Smooth muscle cell (in vitro differentiated cells): ENCODE measurements around the gene AZGP1. TPM values are rescaled to one million over a fixed set of nuclear protein-coding genes. Genes with fewer than 3 reads are reported as not detected.

Experiments
- DNase-seq: peaks from one replicate; lab custom pipeline; 2025; ENCODE audit not compliant: unreplicated experiment; lab: John Stamatoyannopoulos, UW
- H2AFZ ChIP-seq: fragments of 200-600 bp; sonication (generic); 2 replicates; pipeline ENCODE4 v1.6.0; 2016; ENCODE audit warnings: antibody characterized with exemption, low read depth, mild to moderate bottlenecking
- H3F3A ChIP-seq: fragments of 200-600 bp; sonication (generic); 2 replicates; pipeline ENCODE4 v1.6.0; 2017; ENCODE audit warnings: antibody characterized with exemption, low read depth
- H3K27ac ChIP-seq: fragments of 200-600 bp; sonication (generic); 2 replicates; pipeline ENCODE4 v1.5.1; 2016; ENCODE audit warnings: low read depth, mild to moderate bottlenecking
- H3K27me3 ChIP-seq: fragments of 200-600 bp; sonication (generic); 2 replicates; pipeline ENCODE4 v1.6.1; 2016; ENCODE audit warnings: low read depth, mild to moderate bottlenecking
- H3K36me3 ChIP-seq: fragments of 200-600 bp; sonication (generic); 2 replicates; pipeline ENCODE4 v1.5.1; 2016; ENCODE audit warnings: low read depth
- H3K4me1 ChIP-seq: fragments of 200-600 bp; sonication (generic); 2 replicates; pipeline ENCODE4 v1.5.1; 2016; ENCODE audit warnings: low read depth
- H3K4me2 ChIP-seq: fragments of 200-600 bp; sonication (generic); 2 replicates; pipeline ENCODE4 v1.6.0; 2016; ENCODE audit warnings: mild to moderate bottlenecking
- H3K4me3 ChIP-seq: fragments of 200-600 bp; sonication (generic); 2 replicates; pipeline ENCODE4 v1.5.1; 2016; ENCODE audit warnings: mild to moderate bottlenecking
- H3K79me2 ChIP-seq: fragments of 200-600 bp; sonication (generic); 2 replicates; pipeline ENCODE4 v1.6.0; 2016; ENCODE audit warnings: low read depth, mild to moderate bottlenecking
- H3K9ac ChIP-seq: fragments of 200-600 bp; sonication (generic); 2 replicates; pipeline ENCODE4 v1.6.0; 2016; ENCODE audit warnings: low read depth
- H3K9me3 ChIP-seq: fragments of 200-600 bp; sonication (generic); replicated peaks from 2 replicates; pipeline ENCODE4 v1.5.1; 2016; ENCODE audit warnings: low read depth
- H4K20me1 ChIP-seq: fragments of 200-600 bp; sonication (generic); 2 replicates; pipeline ENCODE4 v1.6.0; 2016; ENCODE audit warnings: low read depth
- WGBS: methylation state at CpG from one replicate; pipeline ENCODE4 v1.1.7; 2016; ENCODE audit warnings: low lambda C conversion rate; 5-methylcytosine and 5-hydroxymethylcytosine counted together
- polyA plus RNA-seq: library from polyadenylated mRNA; unstranded; fragments of >200 nt; fragmentation: Nextera tagmentation; extraction: Ambion mirVana; gene quantifications from 2 replicates; pipeline ENCODE4 v1.2.1, GENCODE V29; 2016
- total RNA-seq: library from RNA; depleted of rRNA; stranded (reverse); fragments of >200 nt; gene quantifications from 2 replicates; pipeline ENCODE4 v1.2.3, GENCODE V29; 2014
- TF ChIP-seq, protein P1 (sequence below): fragments of 200-600 bp; sonication (generic); IDR thresholded peaks from 2 replicates; pipeline ENCODE4 v1.5.1; 2017; ENCODE audit warnings: borderline replicate concordance, mild to moderate bottlenecking, antibody characterized with exemption; ENCODE audit not compliant: insufficient read depth, poor library complexity, severe bottlenecking

Gene AZGP1
- total and polyA plus RNA-seq, 2 experiments from 2014 or later = 0.94 TPM; not detected in 1

DNA sequence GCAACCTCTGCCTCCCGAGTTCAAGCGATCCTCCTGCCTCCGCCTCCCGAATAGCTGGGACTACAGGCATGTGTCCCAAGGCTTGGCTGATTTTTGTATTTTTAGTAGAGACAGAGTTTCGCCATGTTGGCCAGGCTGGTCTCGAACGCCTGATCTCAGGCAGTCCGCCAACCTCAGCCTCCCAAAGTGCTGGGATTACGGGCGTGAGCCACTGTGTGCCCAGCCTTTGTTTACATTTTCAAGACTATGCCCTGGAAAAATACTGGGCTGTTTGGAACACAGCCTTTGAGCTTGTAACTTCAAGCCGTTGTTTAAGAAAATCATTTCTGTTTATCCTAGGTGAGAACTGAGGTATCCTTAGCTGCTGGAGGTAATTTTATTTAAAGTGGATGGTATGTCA lies 41.5 kb upstream of the AZGP1 start:
- Histone ChIP-seq H3F3A (no peaks in the 10 kb centered on the region), H3K4me3 (peak overlapping the region; percentile 94), H3K9ac (no peak overlapping the region), H4K20me1 (peaks cover 52% of the 10 kb centered on the region), H3K27ac (no peak overlapping the region), H3K4me1 (peaks cover 10% of the 10 kb centered on the region), H2AFZ (no peak overlapping the region), H3K79me2 (peaks cover 69% of the 10 kb centered on the region), H3K27me3 (no peaks in the 10 kb centered on the region), H3K36me3 (no peaks in the 10 kb centered on the region), H3K9me3 (no peaks in the 10 kb centered on the region), H3K4me2 (peak overlapping the region; percentile 97)
- no peak for DNase-seq
- 92% methylated on average over 11 of the region's 11 CpGs for WGBS
- TF ChIP-seq, protein P1, sequence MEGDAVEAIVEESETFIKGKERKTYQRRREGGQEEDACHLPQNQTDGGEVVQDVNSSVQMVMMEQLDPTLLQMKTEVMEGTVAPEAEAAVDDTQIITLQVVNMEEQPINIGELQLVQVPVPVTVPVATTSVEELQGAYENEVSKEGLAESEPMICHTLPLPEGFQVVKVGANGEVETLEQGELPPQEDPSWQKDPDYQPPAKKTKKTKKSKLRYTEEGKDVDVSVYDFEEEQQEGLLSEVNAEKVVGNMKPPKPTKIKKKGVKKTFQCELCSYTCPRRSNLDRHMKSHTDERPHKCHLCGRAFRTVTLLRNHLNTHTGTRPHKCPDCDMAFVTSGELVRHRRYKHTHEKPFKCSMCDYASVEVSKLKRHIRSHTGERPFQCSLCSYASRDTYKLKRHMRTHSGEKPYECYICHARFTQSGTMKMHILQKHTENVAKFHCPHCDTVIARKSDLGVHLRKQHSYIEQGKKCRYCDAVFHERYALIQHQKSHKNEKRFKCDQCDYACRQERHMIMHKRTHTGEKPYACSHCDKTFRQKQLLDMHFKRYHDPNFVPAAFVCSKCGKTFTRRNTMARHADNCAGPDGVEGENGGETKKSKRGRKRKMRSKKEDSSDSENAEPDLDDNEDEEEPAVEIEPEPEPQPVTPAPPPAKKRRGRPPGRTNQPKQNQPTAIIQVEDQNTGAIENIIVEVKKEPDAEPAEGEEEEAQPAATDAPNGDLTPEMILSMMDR = no peak

DNA sequence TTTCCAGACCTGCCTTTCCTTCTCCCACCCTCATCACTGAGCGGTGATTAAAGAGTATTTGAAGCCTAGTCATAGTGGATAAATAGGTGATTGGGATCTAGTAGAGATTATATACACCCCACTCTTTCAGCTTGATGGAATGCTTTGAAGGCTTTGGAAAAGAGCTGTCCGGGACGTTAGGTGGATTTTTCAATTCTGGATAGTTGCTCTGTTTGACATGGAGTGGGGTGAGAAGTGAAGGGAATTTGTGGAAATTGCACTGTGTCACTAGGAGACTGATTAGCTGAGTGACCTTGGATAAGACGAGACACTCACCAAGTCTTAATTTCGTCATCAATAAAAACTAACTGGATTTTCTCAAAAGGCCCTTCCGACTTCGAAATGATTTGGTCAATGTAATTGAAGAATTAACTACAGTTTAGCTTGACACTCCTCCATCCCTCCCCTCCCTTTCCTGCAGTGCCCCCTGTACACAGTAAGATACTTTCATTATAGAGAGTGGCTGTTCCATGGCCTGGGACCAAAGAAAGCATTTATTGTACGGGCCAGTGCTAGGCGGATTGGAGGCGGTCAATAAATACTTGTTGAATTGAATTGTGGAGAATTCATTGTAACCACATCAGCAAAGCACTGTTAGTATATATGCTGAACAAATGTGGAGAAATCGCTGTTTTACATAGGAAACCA lies 40.5 kb upstream of the AZGP1 start:
- H4K20me1 ChIP-seq = peaks cover 43% of the 10 kb centered on the region
- H3K9me3 ChIP-seq = no peaks in the 10 kb centered on the region
- 47% methylated on average over 11 of the region's 11 CpGs for WGBS
- peak overlapping the region; percentile 98 for H3K27ac ChIP-seq
- H3K79me2 ChIP-seq = peaks cover 59% of the 10 kb centered on the region
- TF ChIP-seq, protein P1 = no peak
- H3K4me2 ChIP-seq = peak overlapping the region; percentile 97
- no peak overlapping the region for H2AFZ ChIP-seq
- H3K27me3 ChIP-seq = no peaks in the 10 kb centered on the region
- no peaks in the 10 kb centered on the region for H3K36me3 ChIP-seq
- no peaks in the 10 kb centered on the region for H3F3A ChIP-seq
- H3K9ac ChIP-seq = peak overlapping the region; percentile 100
- H3K4me1 ChIP-seq = peaks cover 10% of the 10 kb centered on the region
- DNase-seq = no peak
- peak overlapping the region; percentile 94 for H3K4me3 ChIP-seq

DNA sequence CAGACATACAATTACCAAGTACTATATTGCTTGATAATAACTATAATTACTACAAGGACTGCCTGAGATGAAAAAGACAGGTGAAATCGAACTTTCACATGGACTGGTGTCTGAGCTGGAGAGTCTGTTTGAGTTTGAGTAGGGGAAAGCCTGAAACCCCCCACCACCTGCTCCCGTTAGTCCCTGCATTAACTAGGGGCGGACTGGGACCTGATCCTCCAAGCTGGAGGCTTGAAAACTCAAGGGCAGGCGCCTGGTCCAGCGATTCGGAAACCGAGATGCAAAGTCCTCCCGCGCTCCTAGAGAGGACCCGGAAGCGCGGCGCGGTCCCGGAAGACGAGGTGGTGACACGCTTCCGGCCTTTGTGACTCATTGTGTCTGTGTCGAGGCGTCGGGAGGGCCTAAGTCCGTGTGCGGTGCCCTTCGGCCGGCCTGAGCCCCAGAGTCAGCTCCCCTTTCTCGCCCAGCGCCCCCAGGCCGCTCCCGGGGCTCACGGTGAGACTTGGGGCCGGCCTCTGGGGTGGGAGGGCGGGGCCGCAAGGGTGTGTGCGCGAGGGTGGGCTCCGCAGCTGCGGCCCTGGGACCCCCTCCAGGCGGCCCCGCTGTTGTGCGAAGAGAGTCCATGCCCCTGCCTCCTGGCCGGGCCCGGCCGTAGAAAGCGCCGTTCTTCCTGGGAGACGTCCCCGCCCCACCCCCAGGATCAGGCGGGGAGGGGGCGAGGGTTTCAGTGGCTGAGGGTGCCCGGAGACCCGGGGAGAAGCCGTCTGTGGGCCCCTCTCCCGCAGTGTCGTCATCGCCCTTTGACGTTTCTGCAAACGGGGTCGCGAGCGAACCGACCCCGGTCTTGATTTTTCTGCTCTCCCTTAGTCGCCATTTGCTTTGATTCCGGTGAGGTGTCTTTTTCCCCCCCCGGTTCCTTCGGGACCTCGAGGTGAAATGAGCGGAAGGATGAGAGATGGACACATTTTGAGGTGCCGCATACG lies 39.7 kb upstream of the AZGP1 start, which contains the start of gene ZKSCAN1:
TSS of gene ZKSCAN1 (plus strand) at position 365 of the 983 bp plus-strand sequence. CDS start 7,911 bp downstream, outside the sequence.
- peak; percentile 48 for DNase-seq
- Histone ChIP-seq H3K9ac (peak within 1 kb of the TSS; percentile 100), H3K79me2 (peaks cover 52% of the 10 kb centered on the region), H3K36me3 (no peaks in the 10 kb centered on the region), H2AFZ (peak within 1 kb of the TSS; percentile 96), H3K9me3 (no peaks in the 10 kb centered on the region), H3K4me2 (peak within 1 kb of the TSS; percentile 97), H3K4me1 (peaks cover 10% of the 10 kb centered on the region), H3K27ac (peak within 1 kb of the TSS; percentile 98), H3F3A (no peaks in the 10 kb centered on the region), H3K27me3 (no peaks in the 10 kb centered on the region), H4K20me1 (peaks cover 36% of the 10 kb centered on the region), H3K4me3 (peak within 1 kb of the TSS; percentile 94)
- TF ChIP-seq, protein P1 = no peak
- WGBS = 3% methylated on average over 58 of the region's 70 CpGs
